Stimulated activated CD8-positive, alpha-beta memory T cell treated with anti-CD3 and anti-CD28 coated beads, Interleukin-12 subunit alpha, Interleukin-12 subunit beta, amount 100 ng/mL, for 1 hour (primary cell): ENCODE measurements around the gene TMEM258.

Source experiments
- DNase-seq: peaks from one replicate; pipeline ENCODE4 v3.0.0-alpha.2; 2020; ENCODE audit warnings: low read depth

The TMEM258 gene

DNA sequence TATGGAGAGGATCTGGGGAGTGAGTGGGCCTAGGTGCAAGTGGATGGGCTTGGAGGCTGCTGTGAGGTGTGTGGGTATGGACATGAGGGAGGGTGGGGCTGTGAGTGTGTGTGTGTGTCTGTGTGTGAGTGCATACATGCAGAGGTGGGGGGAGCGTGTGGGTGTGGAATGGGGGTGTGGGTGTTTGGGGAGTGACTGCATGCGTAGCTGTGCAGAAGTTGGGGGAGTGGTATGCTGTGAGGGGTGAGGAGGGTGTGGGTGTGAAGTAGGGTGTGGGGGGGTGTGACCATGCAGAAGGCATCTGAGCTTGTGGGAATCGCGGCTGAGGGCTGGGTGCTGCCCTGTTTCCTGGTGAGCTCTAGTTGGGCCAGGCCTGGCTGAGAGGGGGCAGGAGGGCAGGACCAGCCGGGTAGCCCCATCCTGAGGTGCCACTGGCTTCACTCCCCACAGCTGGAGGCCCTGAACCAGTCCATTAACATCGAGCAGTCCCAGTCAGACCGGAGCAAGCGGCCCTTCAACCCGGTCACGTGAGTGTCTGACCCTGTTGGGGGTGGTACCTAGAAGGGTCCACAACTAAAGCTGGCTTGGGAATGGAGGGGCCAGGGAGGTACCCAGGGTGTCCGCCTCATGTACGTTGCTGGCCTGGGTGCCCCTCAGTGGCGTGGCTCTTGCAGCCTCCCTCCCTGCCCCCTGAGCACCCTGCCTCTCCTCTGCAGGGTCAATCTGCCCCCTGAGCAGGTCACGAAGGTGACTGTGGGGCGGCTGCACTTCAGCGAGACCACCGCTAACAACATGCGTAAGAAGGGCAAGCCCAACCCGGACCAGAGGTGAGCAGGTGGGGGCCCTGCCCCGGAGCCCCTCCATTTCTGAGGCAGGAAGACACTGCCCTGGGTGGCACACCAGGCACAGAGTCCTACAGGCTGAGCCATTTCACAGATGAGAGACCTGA, 16.5 kb downstream of the TMEM258 start:
- DNase-seq = no peak

DNA sequence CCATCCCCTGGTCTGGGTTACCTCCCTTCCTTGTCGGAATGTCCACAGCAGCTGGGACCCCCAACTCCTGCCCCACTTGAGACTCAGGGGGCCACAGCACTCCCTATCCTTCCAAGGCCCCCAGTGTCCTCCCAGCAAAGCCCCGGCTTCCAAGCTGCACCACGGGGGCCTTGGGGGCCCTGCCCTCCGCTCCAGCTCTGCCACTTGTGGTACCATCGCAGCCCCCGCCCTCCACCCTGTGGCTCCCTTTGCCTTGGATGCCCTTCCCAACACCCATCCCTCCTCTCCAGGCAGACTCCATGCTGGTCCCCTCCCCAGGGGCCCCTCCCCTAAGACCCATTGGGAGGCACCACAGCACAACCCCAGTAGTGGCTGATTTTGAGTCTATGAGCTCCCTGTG, 17.3 kb downstream of the TMEM258 start:
- no peak for DNase-seq

DNA sequence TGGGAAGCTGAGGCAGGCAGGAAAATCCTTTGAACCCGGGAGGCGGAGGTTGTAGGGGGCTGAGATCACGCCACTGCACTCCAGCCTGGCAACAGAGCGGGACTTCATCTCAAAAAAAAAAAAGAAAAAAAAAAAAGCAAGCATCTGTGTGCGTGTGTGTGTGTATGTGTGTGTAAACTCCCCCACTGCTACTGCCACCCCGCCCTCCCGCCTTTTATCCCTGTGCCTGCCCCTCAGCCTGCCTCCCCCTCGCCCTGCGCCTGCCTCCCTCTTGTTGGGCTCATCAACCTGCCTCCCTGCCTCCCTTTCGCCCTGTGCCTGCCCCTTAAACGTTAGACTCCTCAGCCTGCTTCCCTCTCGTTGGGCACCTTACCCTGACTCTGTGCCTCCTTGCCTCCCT, 18.0 kb downstream of the TMEM258 start:
- DNase-seq = no peak

DNA sequence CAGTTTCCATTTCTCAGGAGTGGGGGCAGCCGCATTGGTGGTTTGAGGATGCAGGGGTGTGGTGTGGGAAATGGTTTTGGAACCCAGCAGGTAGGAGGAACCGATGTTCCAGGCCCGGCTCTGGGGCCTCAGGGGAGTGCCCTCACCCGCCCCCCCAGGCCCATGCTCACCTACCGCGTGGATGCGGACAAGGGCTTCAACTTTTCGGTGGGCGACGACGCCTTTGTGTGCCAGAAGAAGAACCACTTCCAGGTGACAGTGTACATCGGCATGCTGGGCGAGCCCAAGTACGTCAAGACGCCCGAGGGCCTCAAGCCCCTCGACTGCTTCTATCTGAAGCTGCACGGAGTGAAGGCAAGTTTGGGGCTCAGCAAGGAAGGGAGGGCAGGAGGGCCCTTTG, 18.6 kb downstream of the TMEM258 start:
- DNase-seq = no peak

DNA sequence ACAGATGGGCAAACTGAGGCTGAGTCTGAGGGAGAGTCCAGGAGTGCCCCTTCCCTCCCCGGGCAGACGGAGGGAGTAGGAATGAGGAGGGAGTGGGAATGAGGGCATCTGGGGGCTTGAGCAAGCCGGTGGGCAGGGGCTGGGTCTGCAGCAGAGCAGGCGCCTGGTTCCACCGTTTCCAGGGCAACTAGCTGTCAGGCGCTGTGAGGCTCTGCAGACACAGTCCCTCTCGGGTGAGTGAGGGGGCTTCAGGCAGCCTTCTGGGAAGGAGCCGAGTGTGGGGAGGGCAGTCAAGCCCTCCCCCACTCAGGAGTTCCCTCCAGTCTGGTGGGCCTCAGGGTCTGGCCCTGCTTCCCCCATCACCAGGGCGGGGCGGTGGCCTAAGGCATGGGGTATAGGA, 19.0 kb downstream of the TMEM258 start:
- DNase-seq = no peak

DNA sequence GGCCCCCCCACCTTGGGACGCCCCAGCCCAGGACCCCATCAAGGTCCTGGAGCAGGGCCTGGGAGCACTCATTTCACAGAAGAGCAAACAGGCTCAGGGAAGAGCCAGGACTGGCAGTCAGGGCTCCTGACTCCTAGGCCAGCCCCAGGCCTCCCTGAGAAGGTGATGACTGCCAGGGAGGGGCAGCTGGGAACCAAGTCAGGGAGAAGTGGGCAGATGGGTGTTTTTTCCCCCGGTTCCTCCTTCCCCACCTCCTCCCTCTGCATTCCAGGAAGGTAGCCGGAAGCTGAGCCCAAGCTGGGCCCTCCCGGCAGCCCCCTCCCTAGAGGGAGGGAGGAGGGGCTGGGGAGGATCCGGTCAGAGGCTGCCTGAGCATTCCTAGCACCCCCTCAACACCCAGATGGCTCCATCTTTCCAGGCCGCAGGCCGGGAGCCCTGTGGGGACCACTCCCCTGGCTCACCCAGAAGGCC, 20.4 kb downstream of the TMEM258 start:
- no peak for DNase-seq

DNA sequence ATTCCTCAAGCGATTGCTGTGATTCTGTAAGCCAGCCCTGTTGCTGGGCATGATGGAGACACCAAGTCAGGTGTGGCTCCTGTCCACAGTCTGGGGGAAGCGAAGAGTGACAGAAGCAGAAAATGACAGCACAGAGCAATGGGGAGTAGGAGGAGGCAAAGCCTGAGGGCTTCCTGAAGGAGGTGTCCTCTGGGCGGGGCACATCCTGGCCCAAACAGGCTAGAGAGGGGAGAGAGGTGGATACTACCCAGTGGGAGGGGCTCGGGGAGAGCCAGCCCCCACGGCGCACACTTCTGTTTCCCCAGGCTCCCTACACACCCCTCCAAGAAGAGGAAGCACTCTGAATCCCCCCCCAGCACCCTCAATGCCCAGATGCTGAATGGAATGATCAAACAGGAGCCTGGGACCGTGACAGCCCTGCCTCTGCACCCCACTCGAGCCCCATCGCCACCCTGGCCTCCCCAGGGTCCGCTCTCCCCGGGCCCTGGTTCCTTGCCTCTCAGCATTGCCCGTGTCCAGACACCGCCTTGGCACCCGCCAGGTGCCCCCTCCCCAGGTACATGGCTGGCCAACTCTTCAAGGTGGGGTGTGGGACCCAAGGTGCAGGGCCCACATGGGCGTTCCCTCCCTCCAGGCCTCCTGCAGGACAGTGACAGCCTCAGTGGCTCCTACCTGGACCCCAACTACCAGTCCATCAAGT, 21.1 kb downstream of the TMEM258 start:
- no peak for DNase-seq

DNA sequence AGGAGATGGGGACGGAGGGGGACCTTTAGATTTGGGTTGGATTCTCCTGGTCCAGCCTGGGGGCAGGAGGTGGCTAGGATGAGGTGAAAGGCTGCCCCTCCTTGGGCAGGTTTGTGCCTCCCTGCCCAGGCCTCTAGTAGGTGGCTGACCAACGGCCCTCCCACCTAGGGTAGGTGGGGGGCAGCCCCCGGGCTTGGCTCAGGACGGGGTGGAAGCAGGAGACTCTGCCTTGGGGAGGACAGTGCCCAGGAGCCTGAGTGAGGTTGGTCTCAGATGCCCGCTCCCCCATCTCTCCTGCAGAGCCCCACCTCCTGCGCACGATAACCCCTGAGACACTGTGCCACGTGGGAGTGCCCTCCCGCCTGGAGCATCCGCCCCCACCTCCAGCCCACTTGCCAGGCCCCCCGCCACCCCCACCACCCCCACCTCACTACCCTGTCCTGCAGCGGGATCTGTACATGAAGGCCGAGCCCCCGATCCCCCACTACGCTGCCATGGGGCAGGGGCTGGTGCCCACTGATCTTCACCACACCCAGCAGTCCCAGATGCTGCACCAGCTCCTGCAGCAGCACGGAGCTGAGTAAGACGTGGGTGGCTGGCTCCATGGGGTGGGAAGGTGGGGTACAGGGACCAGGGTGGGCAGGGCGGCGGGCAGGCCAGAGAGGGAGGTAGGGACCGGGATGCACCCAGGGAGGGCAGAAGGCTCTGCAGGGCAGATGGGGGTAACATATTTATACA, 22.3 kb downstream of the TMEM258 start:
- DNase-seq = no peak

DNA sequence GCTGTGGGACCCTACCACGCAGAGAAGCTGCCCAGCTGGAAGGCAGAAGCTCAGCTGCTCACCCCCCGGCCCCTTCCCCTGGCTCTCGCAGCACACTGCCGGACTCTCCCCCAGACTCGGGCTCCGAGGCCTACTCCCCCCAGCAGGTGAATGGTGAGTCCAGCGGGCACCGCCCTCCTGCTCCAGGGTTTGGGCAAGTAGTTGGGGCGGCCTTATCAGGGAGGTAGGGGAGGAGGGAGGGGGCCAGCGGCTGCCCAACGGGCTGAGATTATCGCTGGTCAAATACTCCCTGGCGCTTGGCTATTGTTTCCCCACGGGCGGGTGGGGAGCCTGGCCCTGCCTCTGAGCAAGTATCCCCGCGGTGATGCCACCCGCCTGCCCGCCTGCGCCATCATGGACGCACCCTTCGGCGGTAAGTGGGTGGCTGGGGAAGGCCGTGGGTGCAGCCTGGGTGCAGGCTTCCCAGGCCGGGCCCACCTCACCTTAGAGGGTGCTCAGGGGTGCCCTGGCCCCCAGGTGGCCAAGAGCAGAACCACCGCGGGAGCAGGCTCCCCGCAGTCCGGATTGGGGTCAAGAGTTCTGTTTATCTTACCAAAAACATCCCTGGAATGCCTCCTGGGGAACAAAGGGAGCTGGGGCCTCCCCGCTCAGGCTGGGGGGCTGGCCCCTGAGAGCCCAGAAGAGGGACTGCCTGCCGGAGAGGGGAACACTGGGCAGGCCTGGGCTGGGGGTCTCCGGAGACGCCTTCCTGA, 23.1 kb downstream of the TMEM258 start:
- no peak for DNase-seq

- DNase-seq = no peak
These were observed 23.9 kb downstream of the TMEM258 start for GRCh38 chr11:61768376-61769076.

DNA sequence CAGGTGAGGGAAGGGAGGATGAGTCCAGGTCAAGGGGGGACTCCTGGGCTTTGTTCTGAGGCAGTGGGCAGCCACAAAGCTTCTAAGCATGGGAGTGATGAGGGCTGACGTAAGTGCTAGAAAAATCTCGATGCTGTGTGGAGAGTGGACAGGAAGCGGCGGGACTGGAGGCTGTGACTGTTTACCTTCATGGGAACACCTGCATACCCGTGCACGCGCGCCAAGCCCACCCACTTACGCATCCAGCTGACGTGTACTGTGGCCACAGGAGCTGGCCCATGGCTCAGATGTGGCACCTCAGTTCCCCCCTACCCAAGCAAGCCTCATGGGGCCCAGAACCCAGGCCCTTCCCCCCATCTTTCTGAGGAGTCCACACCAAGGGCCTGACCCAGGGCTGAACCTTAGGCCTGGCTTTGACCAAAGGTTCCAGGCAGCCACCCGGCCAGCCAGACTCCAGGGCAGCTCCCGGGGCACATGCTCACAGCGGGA, 26.0 kb downstream of the TMEM258 start:
- no peak for DNase-seq

GRCh38 chr11:61765550-61766253, 26.7 kb downstream of the TMEM258 start:
- DNase-seq = no peak

GRCh38 chr11:61764606-61765260, 27.7 kb downstream of the TMEM258 start:
- DNase-seq = no peak

DNA sequence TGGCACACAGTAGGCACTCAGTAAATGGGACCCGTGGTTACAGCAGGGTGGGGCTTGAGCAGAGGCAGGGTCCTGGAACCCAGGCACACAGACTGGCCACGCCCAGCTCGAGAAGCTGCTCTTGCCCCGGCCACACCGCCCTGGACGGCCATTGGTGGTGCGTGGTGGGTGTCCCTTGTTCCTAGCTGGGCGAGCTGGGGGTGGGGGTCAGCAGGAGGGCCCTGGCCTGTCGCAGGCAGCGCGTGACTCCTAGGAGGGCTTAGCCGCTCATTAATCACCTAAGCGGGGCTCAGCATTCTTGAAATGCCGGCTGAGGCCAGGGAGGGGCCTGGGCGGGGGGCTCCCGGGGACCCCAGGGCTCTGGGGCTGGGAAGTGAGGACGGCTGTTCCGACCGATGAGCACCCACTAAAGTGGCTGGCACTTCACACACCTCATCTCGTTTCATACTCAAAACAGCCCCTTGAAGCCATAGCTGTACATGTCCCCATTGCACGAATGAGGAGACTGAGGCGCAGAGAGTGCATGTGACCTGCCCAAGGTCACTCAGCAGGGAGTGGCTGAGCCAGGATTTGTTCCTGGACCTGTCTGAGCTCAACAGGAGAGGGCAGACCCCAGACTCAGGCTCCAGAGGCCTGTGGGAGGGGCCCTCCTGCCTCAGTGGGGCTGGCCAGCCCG, 28.3 kb downstream of the TMEM258 start:
- no peak for DNase-seq

DNA sequence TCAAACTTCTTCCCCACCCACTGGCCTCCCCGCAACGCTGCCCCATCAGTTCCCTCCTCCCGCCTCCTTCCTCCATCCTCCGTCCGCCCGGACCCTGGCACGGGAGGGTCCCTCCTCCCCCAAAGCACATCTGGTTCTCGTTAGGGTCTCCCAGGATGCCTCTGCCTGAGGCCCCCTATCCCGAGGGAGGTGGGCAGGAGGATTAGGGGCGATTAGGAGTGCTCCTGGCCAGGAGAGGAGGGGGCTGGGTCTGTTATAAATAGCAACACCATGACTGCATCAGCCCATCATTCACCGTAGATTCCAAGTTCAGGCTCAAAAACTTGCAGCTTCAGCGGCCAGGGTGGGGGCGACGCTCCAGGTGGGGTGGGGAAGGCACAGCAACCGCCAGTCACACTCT, 29.6 kb downstream of the TMEM258 start:
- no peak for DNase-seq

DNA sequence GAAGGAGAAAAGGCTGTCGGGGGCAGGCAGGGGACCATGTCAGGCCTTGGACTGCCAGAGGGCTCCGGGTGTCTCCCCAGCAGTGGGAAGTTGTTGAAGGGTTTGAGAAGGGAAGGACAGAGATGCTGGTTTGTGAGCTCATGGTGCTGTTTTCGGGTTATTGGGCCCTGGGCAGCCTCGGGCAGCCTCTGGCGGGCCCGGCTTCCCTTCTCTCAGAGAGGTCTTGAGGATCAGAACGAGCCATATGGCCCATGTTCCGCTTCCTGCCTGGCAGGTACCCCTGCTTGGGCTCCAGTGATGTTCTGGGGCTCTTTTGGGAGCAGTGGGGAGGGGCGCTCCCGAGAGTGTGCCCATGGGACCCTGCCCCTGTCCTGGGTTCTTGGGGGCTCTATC, 30.2 kb downstream of the TMEM258 start:
- DNase-seq = no peak

- no peak for DNase-seq
These were observed 30.8 kb downstream of the TMEM258 start for GRCh38 chr11:61761440-61762222.

DNA sequence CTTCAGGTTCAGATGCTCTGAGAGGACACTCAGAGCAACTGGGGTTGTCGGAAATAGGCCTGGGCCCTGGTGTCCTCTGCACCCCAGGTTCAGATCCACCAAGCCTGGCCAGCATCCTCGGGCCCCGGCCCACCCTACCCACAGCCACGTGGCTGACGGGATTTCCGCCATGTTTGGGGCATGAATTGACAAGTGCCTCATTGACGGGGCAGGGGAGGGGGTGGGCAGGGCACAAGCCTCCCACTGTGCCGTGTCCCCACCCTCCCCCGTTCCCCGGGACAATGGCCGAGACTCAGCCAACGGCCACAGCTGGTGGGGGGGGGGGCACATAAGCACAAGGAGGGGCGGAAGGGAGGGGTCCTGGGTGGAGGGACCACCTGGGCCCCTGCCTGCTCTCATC, 31.5 kb downstream of the TMEM258 start:
- no peak for DNase-seq
